Activated CD4-positive, alpha-beta T cell treated with anti-CD3 and anti-CD28 coated beads, Interleukin-2, amount 10 ng/mL, durations not matched to agents 7 days and 5 days (primary cell): ENCODE measurements around the gene MECR. TPM values are rescaled to one million over a fixed set of nuclear protein-coding genes. Genes with fewer than 3 reads are reported as not detected.
"Not testable (repeated sequence)": the region's sequence is repeated elsewhere in the genome, so short reads cannot be mapped to it uniquely, and the experiment has no call there.

Experiments used
- CTCF ChIA-PET: fragments of 350-600 bp; sonication (Branson Sonifier 250); formaldehyde crosslinking; loops from one replicate; lab custom pipeline; 2021; ENCODE audit warnings: antibody characterized with exemption; lab: Charles Lee
- POLR2A ChIA-PET: fragments of 350-600 bp; sonication (Branson Sonifier 250); formaldehyde crosslinking; loops from one replicate; lab custom pipeline; 2021; ENCODE audit warnings: antibody characterized with exemption; lab: Charles Lee
- DNase-seq: peaks from one replicate; pipeline ENCODE4 v3.0.0-alpha.2; 2020
- H3K27ac Mint-ChIP-seq: one replicate; pipeline ENCODE4 v1.8.0; 2021; ENCODE audit warnings: mild to moderate bottlenecking, moderate library complexity, mixed read lengths
- H3K27me3 Mint-ChIP-seq: one replicate; pipeline ENCODE4 v1.8.0; 2021; ENCODE audit warnings: mixed read lengths
- H3K36me3 Mint-ChIP-seq: one replicate; pipeline ENCODE4 v1.8.0; 2021; ENCODE audit warnings: low read depth, mixed read lengths
- H3K4me1 Mint-ChIP-seq: one replicate; pipeline ENCODE4 v1.8.0; 2021; ENCODE audit warnings: mixed read lengths
- H3K4me3 Mint-ChIP-seq: one replicate; pipeline ENCODE4 v1.8.0; 2021; ENCODE audit warnings: mild to moderate bottlenecking, moderate library complexity, mixed read lengths
- H3K9me3 Mint-ChIP-seq: one replicate; pipeline ENCODE4 v1.8.0; 2021; ENCODE audit warnings: mixed read lengths
- total RNA-seq, 2 experiments: library from RNA; stranded (reverse); gene quantifications; one replicate each; pipeline ENCODE4 v1.2.3, GENCODE V29; 2021

The MECR gene
- total RNA-seq, 2 experiments from 2014 or later = 16.4 to 19.7 TPM

DNA sequence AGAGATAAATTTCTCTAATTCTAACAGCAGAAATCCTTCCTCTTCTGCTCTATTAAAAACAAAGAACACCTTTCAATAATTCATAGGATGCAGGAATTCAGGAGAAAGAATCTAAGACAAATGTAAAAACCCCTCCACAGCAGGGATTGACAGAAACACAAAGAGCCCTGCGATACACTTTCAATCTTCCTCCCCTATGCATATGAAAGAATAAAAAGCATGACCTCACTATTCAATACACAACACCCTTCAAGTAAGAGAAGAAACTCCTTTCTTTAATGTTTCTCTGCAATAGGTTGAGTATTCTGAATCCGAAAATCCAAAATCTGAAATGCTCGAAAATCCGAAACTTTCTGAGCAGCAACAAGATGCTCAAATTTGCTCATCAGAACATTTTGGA, 66.1 kb downstream of the MECR start:
- no peaks in the 10 kb centered on the region for H3K27me3 Mint-ChIP-seq
- POLR2A ChIA-PET = no interaction called here
- H3K4me3 Mint-ChIP-seq = no peak overlapping the region
- CTCF ChIA-PET = no interaction called here
- no peaks in the 10 kb centered on the region for H3K9me3 Mint-ChIP-seq
- peaks cover 52% of the 10 kb centered on the region for H3K36me3 Mint-ChIP-seq
- no peak for DNase-seq
- no peak overlapping the region for H3K27ac Mint-ChIP-seq
- H3K4me1 Mint-ChIP-seq = peaks cover 64% of the 10 kb centered on the region

GRCh38 chr1:29162476-29163138, 68.1 kb downstream of the MECR start:
- peaks cover 51% of the 10 kb centered on the region for H3K4me1 Mint-ChIP-seq
- no peak overlapping the region for H3K4me3 Mint-ChIP-seq
- DNase-seq = no peak
- no peaks in the 10 kb centered on the region for H3K9me3 Mint-ChIP-seq
- ChIA-PET CTCF (no interaction called here), POLR2A (no interaction called here)
- no peaks in the 10 kb centered on the region for H3K27me3 Mint-ChIP-seq
- H3K36me3 Mint-ChIP-seq = peaks cover 53% of the 10 kb centered on the region
- no peak overlapping the region for H3K27ac Mint-ChIP-seq

DNA sequence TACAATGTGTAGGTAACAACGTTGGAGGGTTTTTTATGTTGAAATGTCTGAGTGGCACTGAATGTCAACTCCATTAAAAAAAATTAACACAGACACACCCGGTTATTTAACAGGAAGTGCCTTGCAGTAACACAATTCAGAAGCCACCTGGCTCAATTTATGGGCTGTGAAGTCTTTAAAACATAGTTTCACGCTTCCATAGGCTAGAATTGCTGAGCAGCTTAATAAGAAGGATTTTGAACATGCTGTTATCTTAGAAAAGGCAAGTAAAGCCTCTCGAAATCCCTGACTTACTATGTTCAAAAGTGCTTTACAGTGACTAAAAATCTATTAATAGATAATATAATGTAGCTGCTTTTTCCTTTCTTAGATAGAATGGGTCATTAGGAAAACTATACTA, 68.7 kb downstream of the MECR start:
- H3K4me1 Mint-ChIP-seq = peaks cover 49% of the 10 kb centered on the region
- CTCF ChIA-PET = no interaction called here
- no peak for DNase-seq
- H3K36me3 Mint-ChIP-seq = peaks cover 55% of the 10 kb centered on the region
- H3K4me3 Mint-ChIP-seq = no peak overlapping the region
- no peak overlapping the region for H3K27ac Mint-ChIP-seq
- H3K27me3 Mint-ChIP-seq = no peaks in the 10 kb centered on the region
- no peaks in the 10 kb centered on the region for H3K9me3 Mint-ChIP-seq
- POLR2A ChIA-PET = no interaction called here

GRCh38 chr1:29159773-29160172, 71.0 kb downstream of the MECR start:
- Mint-ChIP-seq H3K27ac (no peak overlapping the region), H3K9me3 (no peaks in the 10 kb centered on the region), H3K36me3 (peaks cover 54% of the 10 kb centered on the region), H3K4me1 (peaks cover 26% of the 10 kb centered on the region), H3K27me3 (no peaks in the 10 kb centered on the region), H3K4me3 (no peak overlapping the region)
- ChIA-PET CTCF (no interaction called here), POLR2A (interaction anchor here (0.7 kb wide), 1 partner anchor 10 kb away, joined by 3 read pairs; no protein-coding TSS in a partner anchor)
- no peak for DNase-seq

DNA sequence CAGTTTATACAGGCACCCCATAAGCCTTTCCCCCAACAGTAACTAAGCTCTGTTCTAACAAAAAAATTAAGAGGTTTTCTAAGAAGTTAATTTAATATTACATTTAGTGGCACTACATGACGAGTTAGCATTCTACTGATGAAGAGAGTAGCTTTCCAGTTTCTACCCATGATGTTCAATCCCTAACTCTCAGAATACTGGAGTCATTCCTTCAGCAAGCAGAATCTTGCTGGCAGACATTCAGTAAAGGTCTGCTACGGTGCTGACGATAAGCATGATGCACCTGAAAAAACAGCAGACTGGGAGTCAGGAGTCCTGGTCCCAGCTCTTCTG, 73.5 kb downstream of the MECR start:
- Mint-ChIP-seq H3K27ac (no peak overlapping the region), H3K36me3 (peaks cover 52% of the 10 kb centered on the region), H3K27me3 (no peaks in the 10 kb centered on the region), H3K9me3 (no peaks in the 10 kb centered on the region), H3K4me1 (peaks cover 10% of the 10 kb centered on the region), H3K4me3 (no peak overlapping the region)
- ChIA-PET POLR2A (no interaction called here), CTCF (interaction anchor here (0.5 to 1.3 kb wide), 2 partner anchors 321 to 532 kb away, joined by 3 to 4 read pairs; no protein-coding TSS in a partner anchor)
- DNase-seq = no peak

GRCh38 chr1:29156543-29157268, 74.0 kb downstream of the MECR start:
- no peaks in the 10 kb centered on the region for H3K9me3 Mint-ChIP-seq
- CTCF ChIA-PET = no interaction called here
- H3K27ac Mint-ChIP-seq = peak overlapping the region; percentile 9
- peaks cover 56% of the 10 kb centered on the region for H3K36me3 Mint-ChIP-seq
- no peak for DNase-seq
- H3K27me3 Mint-ChIP-seq = no peaks in the 10 kb centered on the region
- POLR2A ChIA-PET = no interaction called here
- peaks cover 8% of the 10 kb centered on the region for H3K4me1 Mint-ChIP-seq
- no peak overlapping the region for H3K4me3 Mint-ChIP-seq

- H3K27ac Mint-ChIP-seq = no peak overlapping the region
- CTCF ChIA-PET = interaction anchor here (1.2 to 1.7 kb wide), 2 partner anchors 30 to 31 kb away, joined by 3 to 4 read pairs; no protein-coding TSS in a partner anchor
- H3K4me3 Mint-ChIP-seq = no peak overlapping the region
- no peak for DNase-seq
- no peaks in the 10 kb centered on the region for H3K9me3 Mint-ChIP-seq
- no peaks in the 10 kb centered on the region for H3K27me3 Mint-ChIP-seq
- H3K4me1 Mint-ChIP-seq = no peaks in the 10 kb centered on the region
- peaks cover 76% of the 10 kb centered on the region for H3K36me3 Mint-ChIP-seq
- POLR2A ChIA-PET = no interaction called here
These were observed 78.5 kb downstream of the MECR start for GRCh38 chr1:29152046-29152805.

- H3K27me3 Mint-ChIP-seq, POLR2A ChIA-PET, H3K27ac Mint-ChIP-seq, H3K9me3 Mint-ChIP-seq, H3K4me1 Mint-ChIP-seq, DNase-seq, H3K4me3 Mint-ChIP-seq: not testable (repeated sequence)
- CTCF ChIA-PET = interaction anchor here (0.9 kb wide), 1 partner anchor 19 kb away, joined by 4 read pairs; no protein-coding TSS in a partner anchor
- peaks cover 79% of the 10 kb centered on the region for H3K36me3 Mint-ChIP-seq
These were observed 80.4 kb downstream of the MECR start for GRCh38 chr1:29150346-29150745.

- no peaks in the 10 kb centered on the region for H3K27me3 Mint-ChIP-seq
- H3K36me3 Mint-ChIP-seq = peaks cover 78% of the 10 kb centered on the region
- H3K27ac Mint-ChIP-seq = no peak overlapping the region
- ChIA-PET CTCF (no interaction called here), POLR2A (no interaction called here)
- H3K4me3 Mint-ChIP-seq = no peak overlapping the region
- no peaks in the 10 kb centered on the region for H3K4me1 Mint-ChIP-seq
- no peak for DNase-seq
- no peaks in the 10 kb centered on the region for H3K9me3 Mint-ChIP-seq
These were observed 81.9 kb downstream of the MECR start for GRCh38 chr1:29148656-29149491.

- no peaks in the 10 kb centered on the region for H3K27me3 Mint-ChIP-seq
- H3K4me1 Mint-ChIP-seq = no peaks in the 10 kb centered on the region
- no peak overlapping the region for H3K27ac Mint-ChIP-seq
- no peak overlapping the region for H3K4me3 Mint-ChIP-seq
- H3K9me3 Mint-ChIP-seq = no peaks in the 10 kb centered on the region
- no peak for DNase-seq
- ChIA-PET CTCF (no interaction called here), POLR2A (no interaction called here)
- H3K36me3 Mint-ChIP-seq = peaks cover 68% of the 10 kb centered on the region
These were observed 84.8 kb downstream of the MECR start for GRCh38 chr1:29145739-29146437.

GRCh38 chr1:29144178-29144577, 86.6 kb downstream of the MECR start:
- no peak overlapping the region for H3K27ac Mint-ChIP-seq
- H3K27me3 Mint-ChIP-seq = no peaks in the 10 kb centered on the region
- CTCF ChIA-PET = no interaction called here
- POLR2A ChIA-PET = no interaction called here
- H3K9me3 Mint-ChIP-seq = no peaks in the 10 kb centered on the region
- no peak overlapping the region for H3K4me3 Mint-ChIP-seq
- H3K36me3 Mint-ChIP-seq = peaks cover 53% of the 10 kb centered on the region
- H3K4me1 Mint-ChIP-seq = no peaks in the 10 kb centered on the region
- DNase-seq = no peak

DNA sequence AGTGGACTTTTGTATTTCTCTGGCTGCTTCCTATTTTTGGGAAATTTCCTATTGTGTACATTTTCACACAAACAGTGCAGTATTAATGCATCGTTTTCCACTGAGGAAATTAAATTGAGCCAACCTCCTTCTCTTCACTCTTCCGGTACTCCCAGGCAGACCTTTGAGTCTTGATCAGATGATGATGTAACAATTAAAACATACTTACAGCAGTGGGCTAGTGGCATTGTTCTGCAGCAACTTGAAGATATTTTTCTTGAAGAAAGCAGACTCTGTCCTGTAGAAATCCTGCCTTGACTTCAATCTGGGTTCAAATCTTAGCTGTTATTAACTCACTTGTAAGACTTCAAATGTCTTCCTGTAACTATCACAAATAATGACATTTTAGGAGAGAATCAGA, 88.0 kb downstream of the MECR start:
- CTCF ChIA-PET = interaction anchor here (0.9 kb wide), 1 partner anchor 39 kb away, joined by 3 read pairs; the partner anchor contains the start of gene SRSF4

More for the DNA sequence above, 88.0 kb downstream of the MECR start:
- H3K27me3 Mint-ChIP-seq = no peaks in the 10 kb centered on the region
- no peak overlapping the region for H3K27ac Mint-ChIP-seq
- H3K4me1 Mint-ChIP-seq = no peaks in the 10 kb centered on the region
- H3K9me3 Mint-ChIP-seq = no peaks in the 10 kb centered on the region
- POLR2A ChIA-PET = no interaction called here
- H3K4me3 Mint-ChIP-seq = no peak overlapping the region
- peaks cover 38% of the 10 kb centered on the region for H3K36me3 Mint-ChIP-seq
- DNase-seq = no peak
